Hematopoietic multipotent progenitor cell treated with erythropoietin and hydrocortisone succinate and interleukin-3 and kit ligand, for 15 days (in vitro differentiated cells): ENCODE results near the gene SIM2.

ENCODE experiments used
- DNase-seq: peaks from one replicate; pipeline ENCODE4 v3.0.0-alpha.2; 2015; ENCODE audit warnings: low spot score

SIM2 gene

GRCh38 chr21:36716836-36717235 lies 17.9 kb downstream of the SIM2 start:
- DNase-seq = no peak

- no peak for DNase-seq
These were observed 19.1 kb downstream of the SIM2 start for GRCh38 chr21:36717976-36718375.

DNA sequence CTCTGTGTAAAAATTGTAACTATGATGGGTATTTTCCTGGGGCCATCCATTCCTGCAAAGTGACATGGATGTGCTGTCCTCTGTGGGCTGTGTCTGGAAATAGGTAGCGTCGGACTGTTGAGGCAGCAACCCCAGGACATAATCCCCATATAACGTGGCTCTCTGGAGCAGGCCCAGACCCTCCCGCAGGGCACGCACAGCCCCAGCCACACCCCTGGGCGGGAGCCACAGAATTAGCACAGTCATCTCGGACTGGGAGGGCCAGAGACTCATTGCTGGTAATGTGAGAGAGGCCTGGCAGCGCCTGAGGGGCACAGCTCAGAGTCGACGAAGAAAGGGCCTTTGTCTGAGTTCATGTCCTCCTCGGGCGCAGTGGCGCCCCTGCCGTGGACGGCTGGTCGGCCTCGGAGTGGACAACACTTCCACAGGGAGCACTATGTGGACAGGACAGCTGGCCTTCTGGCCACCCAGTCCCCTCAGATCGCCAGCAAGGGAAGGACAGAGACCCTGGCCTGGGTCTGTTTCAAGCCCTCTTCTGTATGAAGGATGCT lies 20.1 kb downstream of the SIM2 start:
- peak; percentile 67 for DNase-seq

DNA sequence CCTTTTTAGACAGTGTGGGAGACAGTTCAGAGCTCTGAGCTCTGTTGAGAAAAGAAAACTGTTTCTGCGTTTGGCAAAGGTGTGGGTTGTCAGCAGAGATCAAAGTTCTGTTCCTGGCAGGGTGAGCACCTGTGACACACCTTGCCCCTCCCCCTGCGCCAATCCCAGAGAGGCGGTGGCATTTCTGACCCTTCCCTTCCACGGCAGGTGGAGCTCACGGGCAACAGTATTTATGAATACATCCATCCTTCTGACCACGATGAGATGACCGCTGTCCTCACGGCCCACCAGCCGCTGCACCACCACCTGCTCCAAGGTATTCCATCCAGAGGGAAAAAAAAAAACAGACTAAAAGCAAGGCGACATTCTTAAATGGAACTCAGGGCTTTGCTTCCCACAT lies 20.7 kb downstream of the SIM2 start:
- DNase-seq = no peak

DNA sequence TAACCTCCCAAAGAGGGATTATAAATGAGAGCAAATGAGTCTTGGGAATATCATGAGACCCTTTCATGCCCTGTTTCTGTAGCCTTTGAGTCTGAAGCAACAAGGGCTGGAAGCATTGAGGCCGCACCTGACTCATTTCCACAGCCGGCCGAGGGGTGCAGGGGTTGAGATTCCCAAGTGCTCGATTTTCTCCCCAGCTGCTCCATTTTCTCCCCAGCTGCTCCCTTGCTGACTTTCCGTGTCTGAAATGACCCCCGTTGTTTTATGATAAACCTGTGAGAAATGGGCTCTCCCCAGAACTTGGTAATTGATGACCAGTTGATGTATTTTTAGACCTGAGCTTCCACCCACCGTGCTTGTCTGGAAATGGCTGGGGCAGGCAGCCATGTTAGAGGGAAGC lies 22.9 kb downstream of the SIM2 start:
- DNase-seq = no peak

- no peak for DNase-seq
These were observed 23.8 kb downstream of the SIM2 start for GRCh38 chr21:36722370-36723368.

- DNase-seq = no peak
These were observed 24.5 kb downstream of the SIM2 start for GRCh38 chr21:36723371-36723881.

- no peak for DNase-seq
These were observed 25.7 kb downstream of the SIM2 start for GRCh38 chr21:36724660-36725059.

DNA sequence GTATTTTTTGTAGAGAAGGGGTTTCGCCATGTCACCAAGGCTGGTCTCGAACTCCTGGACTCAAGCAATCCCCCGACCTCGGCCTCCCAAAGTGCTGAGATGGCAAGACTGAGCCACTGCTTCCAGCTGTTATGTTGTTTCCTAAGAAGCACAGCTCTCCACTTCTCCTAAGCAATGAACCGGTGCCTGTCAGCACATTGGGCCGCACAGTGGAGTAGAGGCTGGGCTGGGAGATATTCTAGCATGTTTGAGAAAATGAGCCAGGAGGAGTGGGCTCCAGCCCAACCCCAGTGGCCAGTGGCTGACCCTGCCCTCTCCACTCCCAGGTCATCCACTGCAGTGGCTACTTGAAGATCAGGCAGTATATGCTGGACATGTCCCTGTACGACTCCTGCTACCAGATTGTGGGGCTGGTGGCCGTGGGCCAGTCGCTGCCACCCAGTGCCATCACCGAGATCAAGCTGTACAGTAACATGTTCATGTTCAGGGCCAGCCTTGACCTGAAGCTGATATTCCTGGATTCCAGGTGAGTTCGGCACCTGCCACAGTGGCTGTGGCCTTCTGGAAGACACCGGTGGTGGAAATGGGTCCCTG lies 27.0 kb downstream of the SIM2 start:
- DNase-seq = no peak

- no peak for DNase-seq
These were observed 29.0 kb downstream of the SIM2 start for GRCh38 chr21:36727866-36728265.

GRCh38 chr21:36728371-36729111 lies 29.6 kb downstream of the SIM2 start:
- DNase-seq = no peak

GRCh38 chr21:36729310-36729970 lies 30.5 kb downstream of the SIM2 start:
- no peak for DNase-seq

DNA sequence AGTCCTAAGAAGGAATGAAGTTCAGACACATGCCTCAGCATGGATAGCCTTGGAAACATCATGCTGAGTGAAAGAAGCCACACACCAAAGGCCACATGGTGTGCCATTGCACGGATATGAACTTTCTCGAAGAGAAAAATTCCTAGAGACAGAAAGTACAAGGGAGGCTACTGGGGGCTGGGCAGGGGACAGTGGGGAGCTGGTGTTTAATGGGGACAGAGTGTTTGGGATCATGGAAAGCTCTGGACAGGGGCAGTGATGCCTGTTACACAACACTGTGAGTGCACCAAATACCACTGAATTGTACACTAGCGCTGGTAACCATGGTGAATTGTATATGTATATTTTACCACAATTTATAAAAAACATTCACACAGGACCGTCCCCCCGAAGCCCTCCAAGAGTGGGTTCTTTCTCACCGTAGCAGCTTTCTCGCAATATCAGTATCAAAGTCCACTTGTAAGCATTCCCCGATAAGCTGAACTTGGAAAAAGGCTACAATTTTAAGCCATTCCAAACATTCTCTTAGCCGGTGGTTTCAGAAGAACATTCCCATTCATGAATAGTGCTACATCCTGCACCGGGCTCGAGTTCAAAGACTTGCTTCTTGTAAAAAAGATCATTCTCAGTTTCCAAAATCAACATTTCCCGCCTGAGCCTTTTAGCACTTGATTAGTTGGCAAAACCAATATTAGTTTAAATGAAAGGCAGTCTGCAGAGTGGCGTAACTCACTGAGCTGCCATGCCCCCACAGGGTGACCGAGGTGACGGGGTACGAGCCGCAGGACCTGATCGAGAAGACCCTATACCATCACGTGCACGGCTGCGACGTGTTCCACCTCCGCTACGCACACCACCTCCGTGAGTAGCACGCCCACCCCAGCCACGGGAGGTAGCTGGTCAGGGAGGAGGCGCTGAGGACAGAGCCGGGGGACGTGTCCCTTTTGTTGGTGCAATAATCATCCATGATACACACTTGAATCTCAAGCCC lies 31.7 kb downstream of the SIM2 start:
- no peak for DNase-seq

- DNase-seq = no peak
These were observed 33.3 kb downstream of the SIM2 start for GRCh38 chr21:36732217-36732616.

GRCh38 chr21:36732761-36733160 lies 33.8 kb downstream of the SIM2 start:
- no peak for DNase-seq

GRCh38 chr21:36733857-36734256 lies 34.9 kb downstream of the SIM2 start:
- DNase-seq = no peak

GRCh38 chr21:36734367-36735200 lies 35.7 kb downstream of the SIM2 start:
- no peak for DNase-seq

- no peak for DNase-seq
These were observed 36.2 kb downstream of the SIM2 start for GRCh38 chr21:36735201-36735515.

- no peak for DNase-seq
These were observed 36.9 kb downstream of the SIM2 start for GRCh38 chr21:36735724-36736320.
